HepG2 (cell line): ENCODE data around the gene GFPT1. TPM values are rescaled to one million over a fixed set of nuclear protein-coding genes. Genes with fewer than 3 reads are reported as not detected.
A peak's percentile ranks its signal among the peaks of the same experiment; 100 is the strongest.

Experiments
- ATAC-seq: fragments of 200-7000 bp; cut with Tn5 transposase; 3 replicates; pipeline ENCODE4 v1.9.1; 2020; ENCODE audit warnings: mild to moderate bottlenecking, moderate library complexity
- BruUV-seq: library from RNA; stranded (reverse); fragments of 400-500 nt; replicated peaks from 2 replicates; lab custom pipeline; 2021; lab: Mats Ljungman, UMichigan
- CTCF ChIA-PET: fragments of 300-600 bp; formaldehyde crosslinking; extraction: SDS; loops from one replicate; lab custom pipeline; 2021; ENCODE audit warnings: low total read pairs, inconsistent platforms, low intra/inter-chr PET ratio; lab: Yijun Ruan, JAX
- POLR2A ChIA-PET: fragments of 350-600 bp; sonication (Branson Sonifier 250); formaldehyde crosslinking; loops from one replicate; lab custom pipeline; 2020; ENCODE audit warnings: antibody characterized with exemption, inconsistent platforms; lab: Yijun Ruan, JAX
- DNase-seq: peaks from one replicate; pipeline ENCODE4 v3.0.0-alpha.2; 2015; ENCODE audit warnings: low spot score
- FAIRE-seq: peaks from 3 replicates; lab custom pipeline; 2011; peaks lifted over from hg19 to GRCh38; lab: Jason Lieb, UNC
- H2AFZ ChIP-seq: one replicate; pipeline ENCODE4 v1.6.1; 2011; ENCODE audit warnings: low read length, inconsistent platforms
- H3K27ac ChIP-seq: fragments of 300-600 bp; 3 replicates; pipeline ENCODE4 v1.8.0; 2011; ENCODE audit warnings: mixed run types, mild to moderate bottlenecking, mixed read lengths, low read length, inconsistent platforms; ENCODE audit not compliant: insufficient read depth; ENCODE audit errors: extremely low read length
- H3K27me3 ChIP-seq, 2 experiments: fragments of 200-600 bp in 1 of 2; 2 replicates in 1 of 2; 3 replicates in 1 of 2; pipeline versions ENCODE4 v1.6.0 to v1.8.0; 2011; ENCODE audit warnings: low read length in 2 of 2, mild to moderate bottlenecking in 2 of 2, moderate library complexity in 2 of 2, inconsistent platforms in 1 of 2; ENCODE audit not compliant: insufficient read depth in 2 of 2, control insufficient read depth in 1 of 2
- H3K36me3 ChIP-seq, 2 experiments: fragments of 200-600 bp in 1 of 2; replicated peaks in 1 of 2; 2 replicates in 1 of 2; 3 replicates in 1 of 2; pipeline versions ENCODE4 v1.5.1 to v1.8.0; 2011; ENCODE audit warnings: low read length in 2 of 2, inconsistent platforms in 1 of 2; ENCODE audit not compliant: insufficient read depth in 2 of 2, control insufficient read depth in 1 of 2
- H3K4me1 ChIP-seq: 2 replicates; pipeline ENCODE4 v1.5.1; 2012; ENCODE audit warnings: low read length, inconsistent platforms; ENCODE audit not compliant: insufficient read depth
- H3K4me2 ChIP-seq: 2 replicates; pipeline ENCODE4 v1.6.0; 2011; ENCODE audit warnings: low read depth, low read length, inconsistent platforms
- H3K4me3 ChIP-seq, 3 experiments: fragments of 200-600 bp in 1 of 3; sonication (generic), shearing (Covaris generic) in 1 of 3; replicated peaks in 1 of 3; 2 replicates each; pipeline ENCODE4 v1.5.1; 2011 to 2016; ENCODE audit warnings: low read length in 3 of 3, inconsistent platforms in 2 of 3, low read depth in 2 of 3, mild to moderate bottlenecking in 2 of 3, control low read depth in 1 of 3, mixed read lengths in 1 of 3; ENCODE audit not compliant: insufficient read depth in 1 of 3
- H3K79me2 ChIP-seq: one replicate; pipeline ENCODE4 v1.6.1; 2011; ENCODE audit warnings: low read length, inconsistent platforms; ENCODE audit not compliant: insufficient read depth
- H3K9ac ChIP-seq: 2 replicates; pipeline ENCODE4 v1.6.0; 2011; ENCODE audit warnings: mild to moderate bottlenecking, low read depth, low read length, inconsistent platforms; ENCODE audit not compliant: insufficient read depth
- H3K9me3 ChIP-seq: 2 replicates; pipeline ENCODE4 v1.5.1; 2012; ENCODE audit warnings: mild to moderate bottlenecking, low read length
- H4K20me1 ChIP-seq: 2 replicates; pipeline ENCODE4 v1.6.0; 2011; ENCODE audit warnings: inconsistent platforms, mild to moderate bottlenecking, low read length, moderate library complexity; ENCODE audit not compliant: insufficient read depth
- DBP ChIP-seq: sonication (generic); formaldehyde crosslinking; IDR thresholded peaks from 2 replicates; pipeline ENCODE4 v1.4.0; 2020; ENCODE audit warnings: missing genetic modification reagents; ENCODE audit errors: not compliant biosample characterization
- MAFF ChIP-seq: IDR thresholded peaks from 2 replicates; pipeline ENCODE4 v1.6.1; 2011; ENCODE audit warnings: low read depth, low read length, improper control_type of control experiment
- MAFK ChIP-seq, 2 experiments: IDR thresholded peaks in 1 of 2; conservative IDR thresholded peaks in 1 of 2; 2 replicates each; pipeline ENCODE4 v1.6.1; 2011; ENCODE audit warnings: improper control_type of control experiment in 2 of 2, low read length in 2 of 2
- NKX3-1 ChIP-seq: sonication (generic); formaldehyde crosslinking; IDR thresholded peaks from 2 replicates; pipeline ENCODE4 v1.5.0; 2020; ENCODE audit warnings: missing genetic modification reagents
- ZKSCAN1 ChIP-seq: fragments of 150-350 bp; IDR thresholded peaks from 2 replicates; pipeline ENCODE4 v1.6.1; 2014; ENCODE audit warnings: low read length
- ZMYM4 ChIP-seq: sonication (generic); formaldehyde crosslinking; IDR thresholded peaks from 2 replicates; pipeline ENCODE4 v1.8.1; 2023; ENCODE audit warnings: mild to moderate bottlenecking, missing genetic modification reagents
- ZNF180 ChIP-seq: sonication (generic); formaldehyde crosslinking; IDR thresholded peaks from 2 replicates; pipeline ENCODE4 v1.4.0; 2020; ENCODE audit warnings: low read depth, missing genetic modification reagents, borderline replicate concordance
- ZNF430 ChIP-seq: sonication (generic); formaldehyde crosslinking; IDR thresholded peaks from 2 replicates; pipeline ENCODE4 v1.9.0; 2021; ENCODE audit warnings: mild to moderate bottlenecking, missing genetic modification reagents
- WGBS: methylation state at CpG from one replicate; pipeline ENCODE4 v1.1.6; 2017; ENCODE audit warnings: low lambda C conversion rate; 5-methylcytosine and 5-hydroxymethylcytosine counted together
- in situ Hi-C: cut with HindIII; loops from 2 replicates; pipeline ENCODE4 v1.10.0; 2017; ENCODE audit warnings: low pct_unique_long_range_greater_than_20kb; ENCODE audit not compliant: extremely low pct_ligation_motif_present
- intact Hi-C: fragments of 100-400 bp; cut with micrococcal nuclease; formaldehyde crosslinking; loops from one replicate; pipeline ENCODE4 v1.10.0; 2022; ENCODE audit not compliant: unreplicated experiment
- polyA plus RNA-seq, 8 experiments: library from polyadenylated mRNA; depleted of rRNA in 3 of 8; stranded (reverse) in 7 of 8; unstranded in 1 of 8; fragments of >200 nt; fragmentation: Illumina TruSeq in 4 of 8; extraction: Trizol in 4 of 8; gene quantifications; 2 replicates each; pipeline versions ENCODE4 v1.2.1 to v1.2.3, GENCODE V29; 2011 to 2016; ENCODE audit warnings: low read depth in 4 of 8, missing spikeins in 1 of 8, mixed read lengths in 1 of 8; ENCODE audit not compliant: insufficient read depth in 1 of 8
- total RNA-seq, 5 experiments: library from RNA; depleted of rRNA; stranded (reverse); fragments of >200 nt; fragmentation: Illumina TruSeq; extraction: Trizol; gene quantifications; 2 replicates each; pipeline ENCODE4 v1.2.3, GENCODE V29; 2016; ENCODE audit warnings: low read depth in 1 of 5
- TF ChIP-seq, protein P1 (sequence below): sonication (generic); formaldehyde crosslinking; IDR thresholded peaks from 2 replicates; pipeline ENCODE4 v1.5.0; 2020; ENCODE audit warnings: missing genetic modification reagents
- TF ChIP-seq, protein P2 (sequence below): IDR thresholded peaks from 2 replicates; pipeline ENCODE4 v1.6.1; 2016; ENCODE audit warnings: missing compliant biosample characterization, missing genetic modification reagents, borderline replicate concordance
- TF ChIP-seq, protein P3 (sequence below): IDR thresholded peaks from 2 replicates; pipeline ENCODE4 v1.6.1; 2012; ENCODE audit warnings: low read length, improper control_type of control experiment

The GFPT1 gene
- total and polyA plus RNA-seq, 2 of the 13 experiments (the other 11 are each of a cell fraction or from before 2014, with no cell fraction given): 24.0 to 84.9 TPM

DNA sequence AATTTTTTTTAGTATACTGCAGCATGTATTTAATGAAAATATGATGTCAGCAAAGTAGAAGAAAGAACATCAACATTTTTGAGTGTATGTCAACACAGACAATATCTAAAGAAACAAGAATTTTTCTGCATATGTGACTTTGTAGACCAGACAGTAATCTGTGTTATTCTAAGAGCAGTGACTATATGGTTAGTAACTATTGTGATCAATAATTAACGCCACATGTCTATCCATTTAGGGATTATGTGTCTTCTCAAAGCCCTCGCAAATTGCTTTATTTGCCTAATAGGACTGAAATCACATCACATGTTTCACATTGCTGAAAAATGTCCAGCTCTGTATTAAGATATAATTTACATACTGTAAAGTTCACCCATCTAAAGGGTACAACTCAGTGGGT, 107.8 kb downstream of the GFPT1 start:
- Histone ChIP-seq H4K20me1 (no peaks in the 10 kb centered on the region), H3K79me2 (peaks cover 9% of the 10 kb centered on the region), H3K27ac (peak overlapping the region; percentile 67), H3K27me3 (no peaks in the 10 kb centered on the region), H3K4me1 (peaks cover 46% of the 10 kb centered on the region), H2AFZ (no peak overlapping the region), H3K9ac (no peak overlapping the region; the same call in 1 of the 2 replicates), H3K9me3 (no peaks in the 10 kb centered on the region), H3K4me3 (no peak overlapping the region), H3K4me2 (0 out of 2 replicates have a peak overlapping the region, but pooled peaks have one; percentile 60), H3K36me3 (no peaks in the 10 kb centered on the region; a peak in 1 of 5 replicates)
- DNase-seq (no peak), FAIRE-seq (no peak), ATAC-seq (no peak)
- intact Hi-C loops (no loop called here), in situ Hi-C loops (no loop called here)
- TF ChIP-seq MAFK (conservative IDR thresholded peaks at IDR 0.05 in 1 of 2, IDR thresholded peaks at IDR 0.05 in 1 of 2; ENCODE audit: low read length in 2 of 2) (0 out of 4 replicates have a peak, but pooled peaks of 1 of the 2 experiments have one; percentile 11), ZNF180 (CRISPR knock-in tag) (no peak), ZKSCAN1 (no peak), MAFF (0 out of 2 replicates have a peak, but pooled peaks have one; percentile 2)
- TF ChIP-seq, protein P1, sequence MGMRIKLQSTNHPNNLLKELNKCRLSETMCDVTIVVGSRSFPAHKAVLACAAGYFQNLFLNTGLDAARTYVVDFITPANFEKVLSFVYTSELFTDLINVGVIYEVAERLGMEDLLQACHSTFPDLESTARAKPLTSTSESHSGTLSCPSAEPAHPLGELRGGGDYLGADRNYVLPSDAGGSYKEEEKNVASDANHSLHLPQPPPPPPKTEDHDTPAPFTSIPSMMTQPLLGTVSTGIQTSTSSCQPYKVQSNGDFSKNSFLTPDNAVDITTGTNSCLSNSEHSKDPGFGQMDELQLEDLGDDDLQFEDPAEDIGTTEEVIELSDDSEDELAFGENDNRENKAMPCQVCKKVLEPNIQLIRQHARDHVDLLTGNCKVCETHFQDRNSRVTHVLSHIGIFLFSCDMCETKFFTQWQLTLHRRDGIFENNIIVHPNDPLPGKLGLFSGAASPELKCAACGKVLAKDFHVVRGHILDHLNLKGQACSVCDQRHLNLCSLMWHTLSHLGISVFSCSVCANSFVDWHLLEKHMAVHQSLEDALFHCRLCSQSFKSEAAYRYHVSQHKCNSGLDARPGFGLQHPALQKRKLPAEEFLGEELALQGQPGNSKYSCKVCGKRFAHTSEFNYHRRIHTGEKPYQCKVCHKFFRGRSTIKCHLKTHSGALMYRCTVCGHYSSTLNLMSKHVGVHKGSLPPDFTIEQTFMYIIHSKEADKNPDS (CRISPR knock-in tag): no peak
- no TSS peak for BruUV-seq
- CTCF ChIA-PET: no interaction called here
- POLR2A ChIA-PET: no interaction called here
- 97% methylated on average over 2 of the region's 2 CpGs for WGBS

GRCh38 chr2:69278366-69278765, 108.7 kb downstream of the GFPT1 start:
- POLR2A ChIA-PET: no interaction called here
- WGBS: 97% methylated on average over 5 of the region's 5 CpGs
- CTCF ChIA-PET: no interaction called here
- TF ChIP-seq ZMYM4 (CRISPR knock-in tag) (no peak), NKX3-1 (CRISPR knock-in tag) (no peak), DBP (CRISPR knock-in tag) (no peak), ZNF430 (no peak)
- TF ChIP-seq, protein P2, sequence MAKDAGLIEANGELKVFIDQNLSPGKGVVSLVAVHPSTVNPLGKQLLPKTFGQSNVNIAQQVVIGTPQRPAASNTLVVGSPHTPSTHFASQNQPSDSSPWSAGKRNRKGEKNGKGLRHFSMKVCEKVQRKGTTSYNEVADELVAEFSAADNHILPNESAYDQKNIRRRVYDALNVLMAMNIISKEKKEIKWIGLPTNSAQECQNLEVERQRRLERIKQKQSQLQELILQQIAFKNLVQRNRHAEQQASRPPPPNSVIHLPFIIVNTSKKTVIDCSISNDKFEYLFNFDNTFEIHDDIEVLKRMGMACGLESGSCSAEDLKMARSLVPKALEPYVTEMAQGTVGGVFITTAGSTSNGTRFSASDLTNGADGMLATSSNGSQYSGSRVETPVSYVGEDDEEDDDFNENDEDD (CRISPR knock-in tag): no peak
- TF ChIP-seq, protein P3, sequence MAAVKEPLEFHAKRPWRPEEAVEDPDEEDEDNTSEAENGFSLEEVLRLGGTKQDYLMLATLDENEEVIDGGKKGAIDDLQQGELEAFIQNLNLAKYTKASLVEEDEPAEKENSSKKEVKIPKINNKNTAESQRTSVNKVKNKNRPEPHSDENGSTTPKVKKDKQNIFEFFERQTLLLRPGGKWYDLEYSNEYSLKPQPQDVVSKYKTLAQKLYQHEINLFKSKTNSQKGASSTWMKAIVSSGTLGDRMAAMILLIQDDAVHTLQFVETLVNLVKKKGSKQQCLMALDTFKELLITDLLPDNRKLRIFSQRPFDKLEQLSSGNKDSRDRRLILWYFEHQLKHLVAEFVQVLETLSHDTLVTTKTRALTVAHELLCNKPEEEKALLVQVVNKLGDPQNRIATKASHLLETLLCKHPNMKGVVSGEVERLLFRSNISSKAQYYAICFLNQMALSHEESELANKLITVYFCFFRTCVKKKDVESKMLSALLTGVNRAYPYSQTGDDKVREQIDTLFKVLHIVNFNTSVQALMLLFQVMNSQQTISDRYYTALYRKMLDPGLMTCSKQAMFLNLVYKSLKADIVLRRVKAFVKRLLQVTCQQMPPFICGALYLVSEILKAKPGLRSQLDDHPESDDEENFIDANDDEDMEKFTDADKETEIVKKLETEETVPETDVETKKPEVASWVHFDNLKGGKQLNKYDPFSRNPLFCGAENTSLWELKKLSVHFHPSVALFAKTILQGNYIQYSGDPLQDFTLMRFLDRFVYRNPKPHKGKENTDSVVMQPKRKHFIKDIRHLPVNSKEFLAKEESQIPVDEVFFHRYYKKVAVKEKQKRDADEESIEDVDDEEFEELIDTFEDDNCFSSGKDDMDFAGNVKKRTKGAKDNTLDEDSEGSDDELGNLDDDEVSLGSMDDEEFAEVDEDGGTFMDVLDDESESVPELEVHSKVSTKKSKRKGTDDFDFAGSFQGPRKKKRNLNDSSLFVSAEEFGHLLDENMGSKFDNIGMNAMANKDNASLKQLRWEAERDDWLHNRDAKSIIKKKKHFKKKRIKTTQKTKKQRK: no peak

More at GRCh38 chr2:69278366-69278765, 108.7 kb downstream of the GFPT1 start:
- no peak overlapping the region for H3K4me3 ChIP-seq
- no peaks in the 10 kb centered on the region for H3K9me3 ChIP-seq
- no peak overlapping the region for H3K4me2 ChIP-seq
- BruUV-seq: no TSS peak
- no peak overlapping the region for H3K9ac ChIP-seq
- no peaks in the 10 kb centered on the region for H4K20me1 ChIP-seq
- no peak overlapping the region for H3K27ac ChIP-seq
- peaks cover 9% of the 10 kb centered on the region for H3K79me2 ChIP-seq
- DNase-seq (no peak), FAIRE-seq (no peak), ATAC-seq (no peak)
- no peaks in the 10 kb centered on the region for H3K36me3 ChIP-seq
- H3K4me1 ChIP-seq: peaks cover 46% of the 10 kb centered on the region
- no peaks in the 10 kb centered on the region for H3K27me3 ChIP-seq
- H2AFZ ChIP-seq: no peak overlapping the region
- in situ Hi-C loops: no loop called here
- intact Hi-C loops: no loop called here
